Measurements from ENCODE around the gene MEGF6.

- TF ChIP-seq, protein P1, sequence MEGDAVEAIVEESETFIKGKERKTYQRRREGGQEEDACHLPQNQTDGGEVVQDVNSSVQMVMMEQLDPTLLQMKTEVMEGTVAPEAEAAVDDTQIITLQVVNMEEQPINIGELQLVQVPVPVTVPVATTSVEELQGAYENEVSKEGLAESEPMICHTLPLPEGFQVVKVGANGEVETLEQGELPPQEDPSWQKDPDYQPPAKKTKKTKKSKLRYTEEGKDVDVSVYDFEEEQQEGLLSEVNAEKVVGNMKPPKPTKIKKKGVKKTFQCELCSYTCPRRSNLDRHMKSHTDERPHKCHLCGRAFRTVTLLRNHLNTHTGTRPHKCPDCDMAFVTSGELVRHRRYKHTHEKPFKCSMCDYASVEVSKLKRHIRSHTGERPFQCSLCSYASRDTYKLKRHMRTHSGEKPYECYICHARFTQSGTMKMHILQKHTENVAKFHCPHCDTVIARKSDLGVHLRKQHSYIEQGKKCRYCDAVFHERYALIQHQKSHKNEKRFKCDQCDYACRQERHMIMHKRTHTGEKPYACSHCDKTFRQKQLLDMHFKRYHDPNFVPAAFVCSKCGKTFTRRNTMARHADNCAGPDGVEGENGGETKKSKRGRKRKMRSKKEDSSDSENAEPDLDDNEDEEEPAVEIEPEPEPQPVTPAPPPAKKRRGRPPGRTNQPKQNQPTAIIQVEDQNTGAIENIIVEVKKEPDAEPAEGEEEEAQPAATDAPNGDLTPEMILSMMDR (IDR thresholded peaks at IDR 0.05) = no peak
- no peak for TF ChIP-seq ZFX (IDR thresholded peaks at IDR 0.05; ENCODE audit: borderline replicate concordance)
These were observed 171.0 kb downstream of the MEGF6 start for GRCh38 chr1:3440300-3440681.
